Measurements from ENCODE around the gene ALPG. TPM values are rescaled to one million over a fixed set of nuclear protein-coding genes. Genes with fewer than 3 reads are reported as not detected.
"Not testable (repeated sequence)": the region's sequence is repeated elsewhere in the genome, so short reads cannot be mapped to it uniquely, and the experiment has no call there.

ALPG gene
- total RNA-seq, 2 donors from 2014 or later = not detected

GRCh38 chr2:232381204-232382031 lies 25.2 kb upstream of the ALPG start:
- H3K36me3 Mint-ChIP-seq (ENCODE audit: low read depth) = not testable (repeated sequence)

DNA sequence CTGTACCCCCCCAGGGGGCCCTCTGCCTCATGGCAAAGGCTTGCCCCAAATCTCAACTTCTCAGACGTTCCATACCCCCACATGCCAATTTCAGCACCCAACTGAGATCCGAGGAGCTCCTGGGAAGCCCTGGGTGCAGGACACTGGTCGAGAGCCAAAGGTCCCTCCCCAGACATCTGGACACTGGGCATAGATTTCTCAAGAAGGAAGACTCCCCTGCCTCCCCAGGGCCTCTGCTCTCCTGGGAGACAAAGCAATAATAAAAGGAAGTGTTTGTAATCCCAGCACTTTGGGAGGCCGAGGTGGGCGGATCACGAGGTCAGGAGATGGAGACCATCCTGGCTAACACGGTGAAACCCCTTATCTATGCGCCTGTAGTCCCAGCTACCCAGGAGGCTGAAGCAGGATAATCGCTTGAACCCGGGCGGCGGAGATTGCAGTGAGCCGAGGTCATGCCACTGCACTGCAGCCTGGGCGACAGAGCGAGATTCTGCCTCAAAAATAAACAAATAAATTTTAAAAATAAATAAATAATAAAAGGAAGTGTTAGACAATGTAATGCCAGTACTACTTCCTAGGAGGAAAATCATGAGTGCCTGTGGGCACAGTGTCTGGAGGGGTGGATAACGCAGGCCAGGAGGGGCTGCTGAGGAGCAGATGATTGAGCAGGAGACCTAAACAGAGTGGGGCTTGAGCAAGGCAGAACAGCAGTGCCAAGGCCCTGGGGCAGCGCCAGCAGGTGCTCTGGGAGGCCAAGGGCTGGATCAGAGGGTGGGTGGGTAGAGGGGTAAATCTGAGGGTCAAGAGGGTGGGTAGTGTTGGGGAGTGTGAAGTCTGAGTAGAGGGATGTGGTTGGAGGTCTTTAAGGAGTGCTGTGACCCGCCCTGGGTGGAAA lies 24.1 kb upstream of the ALPG start:
- Mint-ChIP-seq H3K27ac (no peak overlapping the region), H3K36me3 (ENCODE audit: low read depth) (peaks cover 3% of the 10 kb centered on the region), H3K27me3 (peaks cover 53% of the 10 kb centered on the region), H3K4me3 (peak overlapping the region; percentile 31), H3K4me1 (no peaks in the 10 kb centered on the region)
- ATAC-seq (no peak), DNase-seq (no peak)
- no peaks in the 10 kb centered on the region for H3K9me3 ChIP-seq (ENCODE audit: control insufficient read depth, low read length, poor library complexity, severe bottlenecking)

More at GRCh38 chr2:232381204-232382031, 25.2 kb upstream of the ALPG start:
- Mint-ChIP-seq H3K27me3 (peaks cover 52% of the 10 kb centered on the region), H3K4me3 (peak overlapping the region; percentile 19)
- H3K27ac Mint-ChIP-seq; H3K4me1 Mint-ChIP-seq; H3K9me3 ChIP-seq (ENCODE audit: control insufficient read depth, low read length, poor library complexity, severe bottlenecking); DNase-seq: not testable (repeated sequence)
- ATAC-seq = peak; percentile 61

- no peak for DNase-seq
- ATAC-seq = no peak
- Mint-ChIP-seq H3K27ac (no peak overlapping the region), H3K4me1 (no peaks in the 10 kb centered on the region), H3K4me3 (no peak overlapping the region), H3K27me3 (peaks cover 55% of the 10 kb centered on the region), H3K36me3 (ENCODE audit: low read depth) (peaks cover 5% of the 10 kb centered on the region)
- no peaks in the 10 kb centered on the region for H3K9me3 ChIP-seq (ENCODE audit: control insufficient read depth, low read length, poor library complexity, severe bottlenecking)
Observed at GRCh38 chr2:232384466-232384865, 22.2 kb upstream of the ALPG start.

- H3K27me3 Mint-ChIP-seq = peaks cover 58% of the 10 kb centered on the region
- not testable (repeated sequence) for DNase-seq; H3K9me3 ChIP-seq (ENCODE audit: control insufficient read depth, low read length, poor library complexity, severe bottlenecking); ATAC-seq; H3K4me3 Mint-ChIP-seq; H3K4me1 Mint-ChIP-seq; H3K36me3 Mint-ChIP-seq (ENCODE audit: low read depth); H3K27ac Mint-ChIP-seq
Observed at GRCh38 chr2:232385058-232385457, 21.6 kb upstream of the ALPG start.

DNA sequence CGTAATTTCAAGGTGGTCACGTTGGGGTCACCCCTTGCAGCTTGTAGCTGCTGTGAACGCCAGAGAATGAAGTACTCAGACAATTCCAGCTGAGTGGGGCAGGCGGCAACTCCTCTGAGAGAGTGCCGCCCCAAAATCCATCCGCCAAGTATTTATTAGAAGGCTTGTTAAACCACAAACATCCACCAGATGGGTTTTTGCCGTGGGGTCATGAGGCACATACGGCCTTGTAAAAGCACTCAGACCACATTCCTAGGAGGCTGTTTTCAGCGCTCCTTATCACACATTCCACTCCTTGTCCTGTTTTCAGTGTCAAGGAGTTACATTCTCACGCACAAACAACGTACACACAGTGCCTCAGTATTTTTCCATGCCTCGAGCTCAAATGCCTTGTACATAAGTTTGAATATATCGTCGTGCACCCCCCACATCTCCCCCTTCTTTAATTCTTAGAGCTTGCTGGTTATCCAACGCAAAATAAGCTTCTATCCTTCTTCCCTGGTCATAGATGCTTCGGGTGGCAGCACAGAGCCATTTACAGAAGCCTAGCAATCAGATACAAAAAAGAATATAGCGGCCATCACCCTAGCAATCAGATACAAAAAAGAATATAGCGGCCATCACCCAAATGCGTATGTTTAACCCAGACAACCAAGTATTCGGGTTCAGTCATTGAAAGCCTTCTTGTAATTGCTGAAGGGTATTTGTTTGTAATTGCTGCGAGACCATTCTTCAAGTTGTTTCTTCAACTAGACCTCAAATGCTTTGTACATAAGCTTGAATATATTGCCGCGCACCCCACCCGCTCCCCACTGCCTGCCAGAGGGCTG lies 20.8 kb upstream of the ALPG start:
- no peaks in the 10 kb centered on the region for H3K4me1 Mint-ChIP-seq
- H3K27me3 Mint-ChIP-seq = peaks cover 66% of the 10 kb centered on the region
- no peak overlapping the region for H3K27ac Mint-ChIP-seq
- peak overlapping the region; percentile 39 for H3K4me3 Mint-ChIP-seq
- ATAC-seq (no peak), DNase-seq (no peak)
- H3K36me3 Mint-ChIP-seq (ENCODE audit: low read depth) = peaks cover 5% of the 10 kb centered on the region
- H3K9me3 ChIP-seq (ENCODE audit: control insufficient read depth, low read length, poor library complexity, severe bottlenecking) = no peaks in the 10 kb centered on the region

- H3K4me3 Mint-ChIP-seq = no peak overlapping the region
- ATAC-seq = no peak
- H3K27ac Mint-ChIP-seq = no peak overlapping the region
- H3K9me3 ChIP-seq (ENCODE audit: control insufficient read depth, low read length, poor library complexity, severe bottlenecking) = no peaks in the 10 kb centered on the region
- peaks cover 5% of the 10 kb centered on the region for H3K36me3 Mint-ChIP-seq (ENCODE audit: low read depth)
- no peaks in the 10 kb centered on the region for H3K4me1 Mint-ChIP-seq
- peaks cover 69% of the 10 kb centered on the region for H3K27me3 Mint-ChIP-seq
- DNase-seq = no peak
Observed at GRCh38 chr2:232386490-232386739, 20.2 kb upstream of the ALPG start.

DNA sequence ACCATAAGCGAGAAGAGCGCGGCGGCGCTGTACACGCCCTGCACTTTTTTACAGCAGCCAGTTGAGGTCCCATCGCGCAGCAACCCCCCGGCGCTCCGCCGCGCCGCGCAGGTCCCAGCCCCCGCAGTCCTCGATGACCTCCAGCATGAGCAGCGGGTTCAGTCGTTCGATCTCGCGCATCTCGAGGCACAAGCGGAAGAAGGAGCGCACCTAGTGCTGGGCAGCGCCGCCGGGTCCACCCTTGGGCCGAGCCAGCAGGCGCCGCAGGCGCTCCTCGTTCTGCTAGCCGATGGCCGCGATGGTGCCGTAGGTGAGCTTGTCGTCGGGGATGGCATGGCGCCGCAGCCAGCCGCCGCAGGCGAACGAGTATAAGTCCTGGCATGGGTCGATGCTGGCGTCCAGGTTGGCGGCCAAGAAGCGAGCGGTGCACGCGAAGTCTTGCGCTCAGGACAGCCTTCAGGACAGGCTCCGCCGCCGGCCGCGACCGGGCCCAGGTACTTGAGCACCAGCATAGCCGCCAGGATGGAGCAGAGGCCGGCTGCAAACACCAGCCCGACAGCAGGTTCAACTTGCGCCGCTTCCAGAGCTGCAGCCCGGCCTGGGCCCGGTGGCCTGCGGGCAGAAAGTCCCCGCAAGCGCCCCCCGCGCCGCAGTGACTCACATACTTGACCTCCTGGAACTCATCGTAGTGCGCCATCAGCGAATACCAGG lies 19.7 kb upstream of the ALPG start:
- H3K27ac Mint-ChIP-seq = no peak overlapping the region
- no peaks in the 10 kb centered on the region for H3K4me1 Mint-ChIP-seq
- peaks cover 5% of the 10 kb centered on the region for H3K36me3 Mint-ChIP-seq (ENCODE audit: low read depth)
- no peak for DNase-seq
- no peak for ATAC-seq
- no peak overlapping the region for H3K4me3 Mint-ChIP-seq
- H3K9me3 ChIP-seq (ENCODE audit: control insufficient read depth, low read length, poor library complexity, severe bottlenecking) = no peaks in the 10 kb centered on the region
- peaks cover 67% of the 10 kb centered on the region for H3K27me3 Mint-ChIP-seq

GRCh38 chr2:232387451-232388171 lies 19.0 kb upstream of the ALPG start:
- Mint-ChIP-seq H3K27ac (no peak overlapping the region), H3K27me3 (peaks cover 62% of the 10 kb centered on the region), H3K36me3 (ENCODE audit: low read depth) (peaks cover 5% of the 10 kb centered on the region), H3K4me3 (no peak overlapping the region), H3K4me1 (no peaks in the 10 kb centered on the region)
- no peak for ATAC-seq
- H3K9me3 ChIP-seq (ENCODE audit: control insufficient read depth, low read length, poor library complexity, severe bottlenecking) = no peaks in the 10 kb centered on the region
- no peak for DNase-seq

GRCh38 chr2:232388324-232388891 lies 18.2 kb upstream of the ALPG start:
- ATAC-seq (no peak), DNase-seq (no peak)
- Mint-ChIP-seq H3K4me1 (no peaks in the 10 kb centered on the region), H3K36me3 (ENCODE audit: low read depth) (peaks cover 2% of the 10 kb centered on the region), H3K4me3 (no peak overlapping the region), H3K27me3 (peaks cover 55% of the 10 kb centered on the region), H3K27ac (no peak overlapping the region)
- H3K9me3 ChIP-seq (ENCODE audit: control insufficient read depth, low read length, poor library complexity, severe bottlenecking) = no peaks in the 10 kb centered on the region

GRCh38 chr2:232389327-232389726 lies 17.3 kb upstream of the ALPG start:
- ATAC-seq = no peak
- Mint-ChIP-seq H3K27me3 (peaks cover 54% of the 10 kb centered on the region), H3K4me3 (no peak overlapping the region), H3K36me3 (ENCODE audit: low read depth) (peaks cover 2% of the 10 kb centered on the region), H3K4me1 (no peaks in the 10 kb centered on the region), H3K27ac (no peak overlapping the region)
- no peak for DNase-seq
- H3K9me3 ChIP-seq (ENCODE audit: control insufficient read depth, low read length, poor library complexity, severe bottlenecking) = no peaks in the 10 kb centered on the region

GRCh38 chr2:232390661-232391060 lies 16.0 kb upstream of the ALPG start:
- DNase-seq (no peak), ATAC-seq (no peak)
- Mint-ChIP-seq H3K27ac (no peak overlapping the region), H3K27me3 (peaks cover 50% of the 10 kb centered on the region), H3K4me1 (no peaks in the 10 kb centered on the region), H3K4me3 (no peak overlapping the region), H3K36me3 (ENCODE audit: low read depth) (peaks cover 2% of the 10 kb centered on the region)
- no peaks in the 10 kb centered on the region for H3K9me3 ChIP-seq (ENCODE audit: control insufficient read depth, low read length, poor library complexity, severe bottlenecking)

- DNase-seq (no peak), ATAC-seq (no peak)
- Mint-ChIP-seq H3K27ac (no peak overlapping the region), H3K4me3 (no peak overlapping the region), H3K27me3 (peaks cover 43% of the 10 kb centered on the region), H3K36me3 (ENCODE audit: low read depth) (peaks cover 2% of the 10 kb centered on the region), H3K4me1 (no peaks in the 10 kb centered on the region)
- H3K9me3 ChIP-seq (ENCODE audit: control insufficient read depth, low read length, poor library complexity, severe bottlenecking) = no peaks in the 10 kb centered on the region
Observed at GRCh38 chr2:232393556-232393955, 13.1 kb upstream of the ALPG start.
